Measurements from ENCODE around the gene GMNC. TPM values are rescaled to one million over a fixed set of nuclear protein-coding genes. Genes with fewer than 3 reads are reported as not detected.

GMNC gene, protein sequence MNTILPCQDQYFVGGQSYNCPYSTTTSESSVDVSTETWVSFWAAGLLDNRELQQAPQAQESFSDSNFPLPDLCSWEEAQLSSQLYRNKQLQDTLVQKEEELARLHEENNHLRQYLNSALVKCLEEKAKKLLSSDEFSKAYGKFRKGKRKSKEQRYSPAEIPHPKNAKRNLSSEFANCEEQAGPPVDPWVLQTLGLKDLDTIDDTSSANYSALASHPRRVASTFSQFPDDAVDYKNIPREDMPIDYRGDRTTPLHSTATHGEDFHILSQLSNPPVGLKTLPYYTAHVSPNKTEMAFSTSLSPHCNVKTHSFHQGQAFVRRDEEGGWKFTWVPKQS
- not detected in 2 replicates for total RNA-seq (2022)
- Bru-seq, nascent RNA = not detected
- not detected for BruChase-seq, experiment 1, labeled RNA remaining after a 6-hour chase
- not detected for BruChase-seq, experiment 2, labeled RNA remaining after a 2-hour chase
- long read RNA-seq = 0 reads

DNA sequence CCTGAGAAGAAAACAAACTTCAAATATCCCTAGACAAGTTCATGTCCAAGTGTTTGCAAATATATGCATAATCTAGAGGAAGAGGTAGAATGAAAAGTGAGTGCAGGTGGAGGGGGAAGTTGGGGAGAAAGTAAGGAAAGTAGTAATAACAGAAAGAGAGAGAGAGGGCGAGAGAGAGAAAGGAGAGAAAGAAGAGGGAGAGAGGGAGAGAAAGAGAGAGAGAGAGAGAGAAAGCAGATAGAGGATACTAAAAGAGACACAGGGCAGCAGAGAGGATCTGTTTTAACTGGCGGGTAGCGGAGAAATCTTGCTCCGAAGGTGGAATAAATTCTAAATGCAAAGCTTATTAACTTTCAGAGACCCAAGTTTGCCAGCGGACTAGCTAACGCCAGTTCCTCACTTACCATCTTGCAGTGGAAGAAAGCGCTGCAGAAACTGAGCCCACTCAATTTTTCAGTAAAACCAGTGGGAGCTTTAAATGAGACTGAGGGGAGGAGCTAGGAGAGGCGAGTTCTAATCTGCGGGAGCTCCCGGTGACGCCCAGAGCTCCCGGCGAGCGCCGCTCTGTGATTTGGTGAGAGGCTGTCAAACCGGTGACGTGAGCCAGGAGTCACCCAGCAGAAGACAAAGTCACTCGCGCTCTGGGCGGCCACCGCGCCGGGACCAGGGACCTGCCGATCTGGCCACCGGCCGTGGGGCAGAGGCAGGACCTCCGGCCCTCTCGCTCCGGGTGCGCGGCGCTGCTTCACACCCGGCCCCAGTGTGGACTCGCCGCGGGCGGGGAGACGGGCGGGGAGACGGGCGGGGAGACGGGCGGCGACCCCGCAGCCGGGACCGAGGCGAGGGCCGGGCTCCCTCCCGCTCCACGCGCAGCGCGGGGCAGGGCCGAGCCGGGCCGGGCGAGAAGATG is at the start of gene GMNC:
Gene GMNC, minus strand, starts transcription at position 486 of the 910 bp plus-strand sequence. Its CDS starts 79 bp downstream, at position 407.
- TF ChIP-seq, protein P1, sequence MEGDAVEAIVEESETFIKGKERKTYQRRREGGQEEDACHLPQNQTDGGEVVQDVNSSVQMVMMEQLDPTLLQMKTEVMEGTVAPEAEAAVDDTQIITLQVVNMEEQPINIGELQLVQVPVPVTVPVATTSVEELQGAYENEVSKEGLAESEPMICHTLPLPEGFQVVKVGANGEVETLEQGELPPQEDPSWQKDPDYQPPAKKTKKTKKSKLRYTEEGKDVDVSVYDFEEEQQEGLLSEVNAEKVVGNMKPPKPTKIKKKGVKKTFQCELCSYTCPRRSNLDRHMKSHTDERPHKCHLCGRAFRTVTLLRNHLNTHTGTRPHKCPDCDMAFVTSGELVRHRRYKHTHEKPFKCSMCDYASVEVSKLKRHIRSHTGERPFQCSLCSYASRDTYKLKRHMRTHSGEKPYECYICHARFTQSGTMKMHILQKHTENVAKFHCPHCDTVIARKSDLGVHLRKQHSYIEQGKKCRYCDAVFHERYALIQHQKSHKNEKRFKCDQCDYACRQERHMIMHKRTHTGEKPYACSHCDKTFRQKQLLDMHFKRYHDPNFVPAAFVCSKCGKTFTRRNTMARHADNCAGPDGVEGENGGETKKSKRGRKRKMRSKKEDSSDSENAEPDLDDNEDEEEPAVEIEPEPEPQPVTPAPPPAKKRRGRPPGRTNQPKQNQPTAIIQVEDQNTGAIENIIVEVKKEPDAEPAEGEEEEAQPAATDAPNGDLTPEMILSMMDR (IDR thresholded peaks at IDR 0.05; ENCODE audit: unreplicated experiment) = no peak
- peak; percentile 82 for DNase-seq (ENCODE audit: unreplicated experiment)
- POLR2A ChIA-PET = interaction anchor here (0.6 to 1.5 kb wide), 14 partner anchors 8 to 328 kb away, joined by 3 to 7 read pairs (median 3); no protein-coding TSS in a partner anchor
- Mint-ChIP-seq H3K36me3 (ENCODE audit: insufficient read depth, unreplicated experiment) (no peaks in the 10 kb centered on the region), H3K27ac (ENCODE audit: low read depth, unreplicated experiment) (peak within 1 kb of the TSS; percentile 43), H3K9me3 (ENCODE audit: unreplicated experiment) (no peaks in the 10 kb centered on the region), H3K4me1 (ENCODE audit: insufficient read depth, unreplicated experiment) (peaks cover 12% of the 10 kb centered on the region), H3K4me3 (ENCODE audit: unreplicated experiment) (peak within 1 kb of the TSS; percentile 71), H3K27me3 (ENCODE audit: insufficient read depth, unreplicated experiment) (no peaks in the 10 kb centered on the region)
- CTCF ChIA-PET = interaction anchor here (0.8 to 3.4 kb wide), 3 partner anchors 22 to 343 kb away, joined by 3 to 17 read pairs (median 4); no protein-coding TSS in a partner anchor
- intact Hi-C loops (cut with micrococcal nuclease) = no loop called here
- no TSS peak for BruUV-seq (replicated peaks)

DNA sequence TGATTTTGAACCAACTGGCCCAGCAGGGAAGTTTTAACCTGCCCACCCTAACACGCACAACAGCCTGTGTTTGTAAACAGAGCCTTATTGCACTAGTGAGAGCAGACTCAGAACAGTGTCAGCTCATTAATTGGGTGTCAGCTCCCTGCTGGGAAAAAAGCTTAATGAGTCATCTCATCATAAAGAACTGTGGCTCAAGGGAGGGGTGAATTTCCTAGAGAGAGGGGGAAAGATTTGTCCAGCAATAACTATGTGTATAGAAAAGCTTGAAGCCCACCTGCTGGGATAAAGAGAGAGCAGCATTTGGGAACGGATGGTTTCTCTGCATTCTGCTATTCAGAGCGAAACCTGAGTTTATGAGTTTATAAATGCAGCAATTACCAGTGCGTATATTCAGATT is 48.9 kb upstream of the GMNC start:
- H3K4me3 Mint-ChIP-seq (ENCODE audit: unreplicated experiment) = no peak overlapping the region
- BruUV-seq (replicated peaks) = no TSS peak
- no peaks in the 10 kb centered on the region for H3K9me3 Mint-ChIP-seq (ENCODE audit: unreplicated experiment)
- no peak overlapping the region for H3K27ac Mint-ChIP-seq (ENCODE audit: low read depth, unreplicated experiment)
- no peaks in the 10 kb centered on the region for H3K27me3 Mint-ChIP-seq (ENCODE audit: insufficient read depth, unreplicated experiment)
- no peaks in the 10 kb centered on the region for H3K36me3 Mint-ChIP-seq (ENCODE audit: insufficient read depth, unreplicated experiment)
- ChIA-PET CTCF (no interaction called here), POLR2A (interaction anchor here (0.5 to 1.0 kb wide), 2 partner anchors 97 to 214 kb away, joined by 3 to 4 read pairs; no protein-coding TSS in a partner anchor)
- TF ChIP-seq, protein P1 (IDR thresholded peaks at IDR 0.05; ENCODE audit: unreplicated experiment) = no peak
- DNase-seq (ENCODE audit: unreplicated experiment) = peak; percentile 30
- intact Hi-C loops (cut with micrococcal nuclease) = no loop called here
- no peaks in the 10 kb centered on the region for H3K4me1 Mint-ChIP-seq (ENCODE audit: insufficient read depth, unreplicated experiment)

DNA sequence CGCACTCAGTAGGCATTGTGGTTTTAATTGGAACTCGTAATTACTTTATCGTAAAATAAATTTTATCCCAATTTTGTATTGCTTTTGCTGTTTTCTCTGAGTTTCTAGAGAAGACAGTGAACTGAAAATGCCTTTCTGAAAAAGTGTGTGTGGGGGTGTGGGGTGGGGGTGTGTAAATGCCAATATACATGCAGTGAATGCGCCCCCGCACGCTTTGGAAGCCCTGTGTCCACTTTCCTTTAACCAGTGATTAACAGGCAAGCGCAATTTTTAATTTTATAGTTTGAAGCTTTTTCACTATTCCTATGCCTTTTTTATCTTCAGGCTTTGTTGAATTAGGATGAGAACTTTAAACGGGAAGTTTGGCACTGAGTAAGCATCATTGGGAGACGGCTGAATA is 47.4 kb upstream of the GMNC start:
- TF ChIP-seq, protein P1 (IDR thresholded peaks at IDR 0.05; ENCODE audit: unreplicated experiment) = no peak
- H3K4me3 Mint-ChIP-seq (ENCODE audit: unreplicated experiment) = no peak overlapping the region
- BruUV-seq (replicated peaks) = no TSS peak
- H3K27me3 Mint-ChIP-seq (ENCODE audit: insufficient read depth, unreplicated experiment) = no peaks in the 10 kb centered on the region
- H3K27ac Mint-ChIP-seq (ENCODE audit: low read depth, unreplicated experiment) = no peak overlapping the region
- CTCF ChIA-PET = interaction anchor here (0.6 kb wide), 1 partner anchor 1660 kb away, joined by 3 read pairs; no protein-coding TSS in a partner anchor
- intact Hi-C loops (cut with micrococcal nuclease) = no loop called here
- no peak for DNase-seq (ENCODE audit: unreplicated experiment)
- peaks cover 5% of the 10 kb centered on the region for H3K9me3 Mint-ChIP-seq (ENCODE audit: unreplicated experiment)
- H3K4me1 Mint-ChIP-seq (ENCODE audit: insufficient read depth, unreplicated experiment) = no peaks in the 10 kb centered on the region
- H3K36me3 Mint-ChIP-seq (ENCODE audit: insufficient read depth, unreplicated experiment) = no peaks in the 10 kb centered on the region
- POLR2A ChIA-PET = no interaction called here

DNA sequence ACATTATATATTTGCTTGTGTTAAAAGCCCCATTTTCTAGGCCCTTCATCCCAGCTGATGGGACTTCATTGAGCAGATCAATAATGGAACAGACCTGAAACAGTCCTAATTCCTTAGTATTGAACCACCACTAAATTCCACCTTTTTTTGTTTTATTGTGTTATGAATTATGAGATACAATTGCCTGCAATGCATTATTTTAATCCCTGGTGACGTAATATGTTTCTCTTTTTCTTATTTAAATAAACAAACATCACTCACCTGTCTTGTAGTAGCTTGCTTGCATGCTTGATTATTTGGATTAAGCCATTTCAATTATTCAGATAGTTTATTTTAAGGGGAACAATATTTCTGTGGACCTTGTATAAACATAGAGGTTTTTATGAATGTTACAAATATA is 40.7 kb upstream of the GMNC start:
- H3K4me1 Mint-ChIP-seq (ENCODE audit: insufficient read depth, unreplicated experiment) = no peaks in the 10 kb centered on the region
- peaks cover 18% of the 10 kb centered on the region for H3K9me3 Mint-ChIP-seq (ENCODE audit: unreplicated experiment)
- no peaks in the 10 kb centered on the region for H3K27me3 Mint-ChIP-seq (ENCODE audit: insufficient read depth, unreplicated experiment)
- POLR2A ChIA-PET = no interaction called here
- TF ChIP-seq, protein P1 (IDR thresholded peaks at IDR 0.05; ENCODE audit: unreplicated experiment) = no peak
- BruUV-seq (replicated peaks) = no TSS peak
- CTCF ChIA-PET = no interaction called here
- no peak overlapping the region for H3K27ac Mint-ChIP-seq (ENCODE audit: low read depth, unreplicated experiment)
- no peak for DNase-seq (ENCODE audit: unreplicated experiment)
- H3K4me3 Mint-ChIP-seq (ENCODE audit: unreplicated experiment) = no peak overlapping the region
- intact Hi-C loops (cut with micrococcal nuclease) = no loop called here
- H3K36me3 Mint-ChIP-seq (ENCODE audit: insufficient read depth, unreplicated experiment) = no peaks in the 10 kb centered on the region
